Measurements from ENCODE around the gene SERPINB3. TPM values are rescaled to one million over a fixed set of nuclear protein-coding genes. Genes with fewer than 3 reads are reported as not detected.

SERPINB3 gene
- total and polyA plus RNA-seq, 2 of the 13 experiments (the other 11 are each of a cell fraction or from before 2014, with no cell fraction given) = not detected

- TF ChIP-seq ZSCAN30 (CRISPR knock-in tag; IDR thresholded peaks at IDR 0.05) (no peak), CBX1 (IDR thresholded peaks at IDR 0.05; ENCODE audit: low read depth) (no peak), DMAP1 (CRISPR knock-in tag; IDR thresholded peaks at IDR 0.05) (no peak), ZNF737 (CRISPR knock-in tag; IDR thresholded peaks at IDR 0.05; ENCODE audit: borderline replicate concordance) (no peak)
These were observed 16.0 kb upstream of the SERPINB3 start (continued) for GRCh38 chr18:63677500-63678225.

GRCh38 chr18:63676526-63677323, 15.0 kb upstream of the SERPINB3 start:
- intact Hi-C loops (cut with micrococcal nuclease; ENCODE audit: unreplicated experiment) = loop anchor here (1.0 kb wide), 1 partner anchor 158 kb away; no protein-coding TSS in a partner anchor
- no peak overlapping the region for H3K27ac ChIP-seq (ENCODE audit: extremely low read length, insufficient read depth, low read length)
- TF ChIP-seq MAFF (IDR thresholded peaks at IDR 0.05; ENCODE audit: low read depth, low read length) (peak; percentile 74), MTF2 (CRISPR knock-in tag; IDR thresholded peaks at IDR 0.05; ENCODE audit: borderline replicate concordance) (no peak), FOXJ3 (CRISPR knock-in tag; IDR thresholded peaks at IDR 0.05; ENCODE audit: borderline replicate concordance) (no peak), SOX5 (CRISPR knock-in tag; IDR thresholded peaks at IDR 0.05; ENCODE audit: borderline replicate concordance) (no peak), SMAD9 (CRISPR knock-in tag; IDR thresholded peaks at IDR 0.05) (no peak), IRF9 (CRISPR knock-in tag; IDR thresholded peaks at IDR 0.05; ENCODE audit: borderline replicate concordance) (no peak), TBP (CRISPR knock-in tag; IDR thresholded peaks at IDR 0.05) (no peak), STAG1 (CRISPR knock-in tag; IDR thresholded peaks at IDR 0.05) (peak; percentile 14; the same call in 1 of the 2 replicates), MBD4 (IDR thresholded peaks at IDR 0.05; ENCODE audit: borderline replicate concordance, low read length) (no peak), CTCF (CRISPR knock-in tag; IDR thresholded peaks at IDR 0.05) (peak; percentile 38), MAFK (conservative IDR thresholded peaks at IDR 0.05 in 1 of 2, IDR thresholded peaks at IDR 0.05 in 1 of 2; ENCODE audit: low read length in 2 of 2) (peak; percentile 78 to 84), MXI1 (IDR thresholded peaks at IDR 0.05; ENCODE audit: borderline replicate concordance, low read depth, low read length) (no peak), PAF1 (CRISPR knock-in tag; IDR thresholded peaks at IDR 0.05) (no peak), ZMYM3 (CRISPR knock-in tag; IDR thresholded peaks at IDR 0.05) (no peak), ZMYM4 (CRISPR knock-in tag; IDR thresholded peaks at IDR 0.05) (no peak), ZNF382 (CRISPR knock-in tag; IDR thresholded peaks at IDR 0.05; ENCODE audit: borderline replicate concordance) (no peak), IKZF4 (CRISPR knock-in tag; IDR thresholded peaks at IDR 0.05; ENCODE audit: borderline replicate concordance, low read depth, not compliant biosample characterization) (no peak), RELA (CRISPR knock-in tag; IDR thresholded peaks at IDR 0.05) (no peak)

More at GRCh38 chr18:63676526-63677323, 15.0 kb upstream of the SERPINB3 start:
- Histone ChIP-seq H3K4me2 (ENCODE audit: low read depth, low read length) (no peak overlapping the region), H3K9ac (ENCODE audit: insufficient read depth, low read depth, low read length) (no peak overlapping the region), H3K27me3 (ENCODE audit: control insufficient read depth in 1 of 2, insufficient read depth in 2 of 2, low read length in 2 of 2) (no peaks in the 10 kb centered on the region), H3K9me3 (ENCODE audit: low read length) (no peaks in the 10 kb centered on the region), H3K79me2 (ENCODE audit: insufficient read depth, low read length) (no peaks in the 10 kb centered on the region), H4K20me1 (ENCODE audit: insufficient read depth, low read length) (no peaks in the 10 kb centered on the region), H2AFZ (ENCODE audit: low read length) (no peak overlapping the region), H3K4me1 (ENCODE audit: insufficient read depth, low read length) (peaks cover 9% of the 10 kb centered on the region), H3K4me3 (replicated peaks in 1 of 3; ENCODE audit: insufficient read depth in 1 of 3, low read depth in 2 of 3, low read length in 3 of 3) (no peak overlapping the region), H3K36me3 (replicated peaks in 1 of 2; ENCODE audit: control insufficient read depth in 1 of 2, insufficient read depth in 2 of 2, low read length in 2 of 2) (no peaks in the 10 kb centered on the region)
- CTCF ChIA-PET (ENCODE audit: low intra/inter-chr PET ratio, low total read pairs) = no interaction called here
- ATAC-seq (peak; percentile 93), DNase-seq (ENCODE audit: low spot score) (no peak), FAIRE-seq (peak; percentile 23)
- WGBS (ENCODE audit: low lambda C conversion rate) = 1% methylated on average over 5 of the region's 5 CpGs
- POLR2A ChIA-PET = no interaction called here
- BruUV-seq (replicated peaks) = no TSS peak
- in situ Hi-C loops (cut with HindIII; ENCODE audit: extremely low pct_ligation_motif_present, low pct_unique_long_range_greater_than_20kb) = no loop called here
